NK-92 (cell line): ENCODE data around the gene SEPHS2.
"Not testable (repeated sequence)": the region's sequence is repeated elsewhere in the genome, so short reads cannot be mapped to it uniquely, and the experiment has no call there.

Source experiments
- DNase-seq: peaks from one replicate; lab custom pipeline; 2025; ENCODE audit not compliant: unreplicated experiment; lab: John Stamatoyannopoulos, UW

Gene SEPHS2, protein sequence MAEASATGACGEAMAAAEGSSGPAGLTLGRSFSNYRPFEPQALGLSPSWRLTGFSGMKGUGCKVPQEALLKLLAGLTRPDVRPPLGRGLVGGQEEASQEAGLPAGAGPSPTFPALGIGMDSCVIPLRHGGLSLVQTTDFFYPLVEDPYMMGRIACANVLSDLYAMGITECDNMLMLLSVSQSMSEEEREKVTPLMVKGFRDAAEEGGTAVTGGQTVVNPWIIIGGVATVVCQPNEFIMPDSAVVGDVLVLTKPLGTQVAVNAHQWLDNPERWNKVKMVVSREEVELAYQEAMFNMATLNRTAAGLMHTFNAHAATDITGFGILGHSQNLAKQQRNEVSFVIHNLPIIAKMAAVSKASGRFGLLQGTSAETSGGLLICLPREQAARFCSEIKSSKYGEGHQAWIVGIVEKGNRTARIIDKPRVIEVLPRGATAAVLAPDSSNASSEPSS

DNA sequence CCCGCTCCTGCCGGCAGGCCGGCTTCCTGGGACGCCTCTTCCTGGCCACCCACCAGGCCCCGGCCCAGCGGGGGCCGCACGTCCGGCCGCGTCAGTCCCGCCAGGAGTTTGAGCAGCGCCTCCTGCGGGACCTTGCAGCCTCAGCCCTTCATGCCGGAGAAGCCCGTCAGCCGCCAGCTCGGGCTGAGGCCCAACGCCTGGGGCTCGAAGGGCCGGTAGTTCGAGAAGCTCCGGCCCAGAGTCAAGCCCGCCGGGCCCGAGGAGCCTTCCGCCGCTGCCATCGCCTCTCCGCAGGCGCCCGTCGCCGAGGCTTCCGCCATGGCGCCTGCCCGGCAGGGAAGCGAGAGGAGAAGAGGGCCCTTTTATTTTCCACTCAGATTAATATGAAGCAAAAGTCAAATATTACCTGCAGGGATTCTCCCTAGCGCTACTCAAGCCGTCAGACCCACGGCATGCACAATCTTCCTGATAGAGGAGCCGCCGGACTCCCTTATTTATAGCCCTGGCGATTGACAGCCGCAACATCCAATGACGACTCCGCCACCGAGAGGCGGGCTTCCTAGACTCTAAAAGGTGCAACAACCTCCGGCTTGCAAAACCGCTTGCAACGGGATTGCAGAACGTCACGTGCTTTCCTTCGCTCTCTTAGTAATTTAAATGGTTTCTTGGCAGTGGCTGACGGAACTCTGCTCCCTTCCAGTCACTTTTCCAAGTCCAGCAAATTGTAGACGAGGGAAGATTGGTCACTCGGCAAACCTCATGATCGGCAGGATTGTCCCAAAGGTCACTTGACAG, at the start of gene SEPHS2:
SEPHS2 (minus strand) TSS at position 467 of the 795 bp plus-strand sequence; CDS start at position 320, 147 bp downstream.
- peak; percentile 59 for DNase-seq

DNA sequence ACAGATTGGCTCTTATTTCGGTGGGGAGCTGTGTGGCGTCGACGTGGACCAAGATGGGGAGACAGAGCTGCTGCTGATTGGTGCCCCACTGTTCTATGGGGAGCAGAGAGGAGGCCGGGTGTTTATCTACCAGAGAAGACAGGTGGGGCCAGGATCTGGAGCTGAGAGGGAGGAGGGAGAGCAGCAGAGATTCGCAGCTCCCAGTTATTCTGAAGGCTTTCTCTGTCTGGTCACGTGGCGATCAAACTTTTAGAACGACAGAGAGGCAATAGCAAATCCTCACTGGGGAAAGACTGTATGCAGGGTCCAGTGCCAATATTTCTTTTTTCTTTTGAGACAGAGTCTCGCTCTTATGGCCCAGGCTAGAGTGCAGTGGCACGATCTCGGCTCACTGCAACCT, 49.0 kb upstream of the SEPHS2 start:
- DNase-seq, result no peak

DNA sequence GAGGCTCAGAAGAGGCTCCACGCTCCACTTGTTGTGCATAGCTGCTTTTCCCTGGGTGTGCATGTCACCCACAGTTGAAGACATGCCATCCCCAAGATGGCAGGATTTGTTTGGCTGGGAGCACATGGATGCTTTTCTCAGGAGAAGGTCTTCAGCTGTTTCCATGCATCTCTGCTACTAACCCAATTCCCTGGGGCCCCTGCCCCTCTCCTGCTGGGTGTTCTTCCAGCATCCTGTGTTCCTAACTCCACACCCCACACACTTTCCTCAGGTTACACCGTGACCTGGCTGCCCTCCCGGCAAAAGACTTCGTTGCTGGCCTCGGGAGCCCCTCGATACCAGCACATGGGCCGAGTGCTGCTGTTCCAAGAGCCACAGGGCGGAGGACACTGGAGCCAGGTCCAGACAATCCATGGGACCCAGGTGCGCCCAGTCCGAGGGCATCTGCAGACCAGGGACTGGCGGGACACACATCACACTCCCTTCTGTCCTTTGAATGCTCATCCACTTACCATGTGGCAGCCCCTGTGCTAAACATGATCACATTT, 48.3 kb upstream of the SEPHS2 start:
- DNase-seq, result no peak

DNA sequence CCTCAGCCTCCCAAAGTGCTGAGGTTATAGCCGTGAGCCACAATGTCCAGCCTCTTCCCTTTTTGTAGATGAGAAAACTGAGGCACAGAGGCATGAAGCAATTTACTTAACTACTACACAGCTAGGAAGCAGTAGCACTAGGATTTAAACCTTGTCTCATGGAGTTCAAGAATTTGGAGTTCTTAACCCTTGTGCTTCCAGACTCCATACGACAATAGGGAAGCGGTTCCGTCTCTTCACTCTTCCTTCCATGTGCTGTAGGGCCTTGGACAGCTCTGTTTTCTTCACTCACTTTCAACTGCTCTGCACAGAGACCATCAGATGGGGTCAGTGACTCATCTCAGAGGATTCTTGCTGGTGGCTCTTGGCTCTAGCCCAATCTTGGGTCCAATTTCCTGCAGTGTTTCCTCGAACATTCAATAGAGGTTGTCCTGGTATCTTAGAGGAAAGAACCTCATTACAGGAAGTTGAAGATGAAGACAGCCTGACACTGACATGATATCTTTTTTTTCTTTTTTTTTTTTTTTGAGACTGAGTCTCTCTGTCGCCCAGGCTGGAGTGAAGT, 46.2 kb upstream of the SEPHS2 start:
- DNase-seq, result no peak

DNA sequence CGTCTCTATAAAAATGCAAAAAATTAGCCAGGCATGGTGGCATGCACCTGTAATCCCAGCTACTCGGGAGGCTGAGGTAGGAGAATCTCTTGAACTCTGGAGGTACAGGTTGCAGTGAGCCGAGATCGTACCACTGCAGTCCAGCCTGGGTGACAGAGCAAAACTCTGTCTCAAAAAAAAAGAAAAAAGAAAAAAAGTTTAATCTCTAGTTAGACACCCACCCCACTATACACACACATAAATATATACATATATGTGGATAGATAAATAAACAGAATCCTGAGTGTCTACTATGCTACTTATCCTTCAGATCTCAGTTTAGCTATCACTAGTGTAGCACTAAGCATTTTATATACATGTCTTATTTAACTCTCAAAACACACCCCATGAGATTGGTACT, 45.6 kb upstream of the SEPHS2 start:
- no peak for DNase-seq

DNA sequence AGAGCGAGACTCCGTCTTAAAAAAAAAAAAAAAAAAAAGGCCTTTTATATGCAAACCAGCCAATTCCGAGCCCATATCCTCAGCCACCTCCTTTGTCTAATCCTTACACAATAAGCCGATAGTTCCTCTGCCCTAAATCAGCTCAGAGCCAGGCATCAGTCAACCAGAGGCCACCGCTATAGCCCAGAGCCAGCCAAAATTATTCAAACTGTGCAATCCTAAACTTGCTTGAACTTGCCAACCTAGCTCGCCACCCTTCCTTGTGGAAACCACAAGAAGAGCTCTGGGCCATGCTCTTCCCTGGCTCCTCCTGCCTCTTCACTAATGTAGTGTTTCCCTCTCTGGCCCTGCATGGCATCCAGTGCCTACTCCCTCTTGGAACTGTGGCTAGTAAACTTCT, 44.5 kb upstream of the SEPHS2 start:
- no peak for DNase-seq

DNA sequence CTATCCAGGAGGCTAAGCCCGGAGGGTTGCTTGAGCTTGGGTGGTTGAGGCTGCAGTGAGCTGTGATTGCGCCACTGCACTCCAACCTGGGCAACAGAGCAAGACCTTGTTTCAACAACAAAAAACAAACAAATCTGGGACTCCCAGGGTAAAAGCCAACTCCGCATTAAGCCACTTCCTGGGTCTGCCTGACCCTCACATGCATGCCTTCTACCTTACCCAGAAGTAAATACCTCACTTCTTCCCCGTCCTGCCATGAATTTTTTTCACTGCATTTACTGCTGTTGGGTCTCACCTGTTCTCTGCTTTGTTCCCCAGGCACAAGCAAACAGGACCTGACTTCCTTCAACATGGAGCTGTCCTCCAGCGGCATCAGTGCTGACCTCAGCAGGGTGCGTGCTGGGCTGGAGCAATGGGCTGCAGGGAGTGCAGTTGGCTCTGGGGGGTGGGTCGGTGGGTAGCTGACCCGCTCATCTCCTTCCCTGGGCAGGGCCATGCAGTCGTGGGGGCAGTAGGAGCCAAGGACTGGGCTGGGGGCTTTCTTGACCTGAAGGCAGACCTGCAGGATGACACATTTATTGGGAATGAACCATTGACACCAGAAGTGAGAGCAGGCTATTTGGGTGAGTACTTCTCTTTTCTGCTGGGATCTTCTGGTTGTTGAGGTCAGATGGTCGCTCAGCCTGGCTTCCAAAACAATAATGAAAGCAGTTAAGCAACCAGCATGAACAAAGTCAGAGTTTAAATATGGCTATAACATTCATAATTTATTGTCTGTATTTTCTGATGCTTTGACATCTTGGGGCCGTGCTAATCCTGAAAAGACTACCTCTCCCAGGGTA, 43.3 kb upstream of the SEPHS2 start:
- no peak for DNase-seq

DNA sequence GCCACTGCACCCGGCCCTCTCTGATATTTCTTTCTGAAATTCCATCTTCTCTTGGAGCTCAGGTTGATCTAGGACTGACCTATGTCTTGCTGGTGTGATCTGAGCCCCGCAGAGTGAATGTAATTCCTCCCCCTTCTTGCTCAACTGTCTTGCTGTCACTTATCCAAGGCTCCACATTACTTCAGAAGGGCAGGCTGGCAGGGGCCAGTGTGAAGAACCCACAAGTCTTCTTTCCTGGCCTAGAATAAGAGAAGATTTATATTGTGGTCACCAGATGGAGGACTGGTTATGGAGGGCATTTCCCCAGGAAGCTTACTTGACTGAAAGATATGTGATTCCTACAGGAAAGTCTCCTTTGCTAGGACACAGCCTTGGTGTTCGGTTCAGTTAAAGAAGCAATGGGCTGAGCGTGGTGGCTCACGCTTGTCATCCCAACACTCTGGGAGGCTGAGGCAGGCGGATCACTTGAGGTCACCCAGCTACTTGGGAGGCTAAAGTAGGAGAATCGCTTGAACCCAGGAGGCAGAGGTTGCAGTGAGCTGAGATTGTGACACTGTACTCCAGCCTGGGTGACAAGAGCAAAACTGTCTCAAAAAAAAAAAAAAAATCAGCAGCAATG, 40.3 kb upstream of the SEPHS2 start:
- DNase-seq, result no peak

DNA sequence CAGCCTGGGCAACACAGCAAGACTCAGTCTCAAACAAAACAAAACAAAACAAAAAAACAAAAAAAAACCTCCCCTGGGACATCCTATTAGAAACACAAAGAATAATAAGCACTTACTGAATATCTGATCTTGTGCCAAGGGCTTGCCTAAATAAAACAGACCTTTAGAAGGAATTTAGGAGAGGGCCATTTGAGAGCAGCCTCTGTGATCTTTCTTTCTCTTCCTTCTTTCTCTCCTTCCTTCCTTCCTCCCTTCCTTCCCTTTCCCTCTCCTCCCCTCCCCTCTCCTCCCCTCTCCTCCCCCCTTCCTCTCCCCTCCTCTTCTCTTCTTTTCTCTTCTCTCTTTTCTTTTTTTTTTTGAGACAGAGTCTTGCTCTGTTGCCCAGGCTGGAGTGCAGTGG, 39.2 kb upstream of the SEPHS2 start:
- no peak for DNase-seq

DNA sequence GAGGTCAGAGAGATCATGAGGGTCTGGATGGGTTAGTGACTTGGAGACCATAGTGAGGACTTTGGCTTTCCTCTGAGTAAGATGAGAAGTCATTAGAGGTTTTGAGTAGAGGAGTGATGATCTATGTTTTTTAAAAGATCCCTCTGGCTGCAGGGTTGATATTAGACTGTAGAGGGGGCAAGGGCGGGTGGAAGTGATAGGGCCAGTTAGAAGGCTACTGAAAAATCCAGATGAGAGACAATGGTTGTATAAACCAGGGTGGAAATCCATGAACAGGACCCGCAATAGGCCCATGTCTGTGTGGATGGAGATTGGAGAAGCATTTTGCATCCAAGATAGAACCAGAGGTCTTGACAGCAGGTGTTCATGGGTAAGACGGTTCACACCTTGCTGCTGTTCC, 36.7 kb upstream of the SEPHS2 start:
- DNase-seq, result no peak

DNA sequence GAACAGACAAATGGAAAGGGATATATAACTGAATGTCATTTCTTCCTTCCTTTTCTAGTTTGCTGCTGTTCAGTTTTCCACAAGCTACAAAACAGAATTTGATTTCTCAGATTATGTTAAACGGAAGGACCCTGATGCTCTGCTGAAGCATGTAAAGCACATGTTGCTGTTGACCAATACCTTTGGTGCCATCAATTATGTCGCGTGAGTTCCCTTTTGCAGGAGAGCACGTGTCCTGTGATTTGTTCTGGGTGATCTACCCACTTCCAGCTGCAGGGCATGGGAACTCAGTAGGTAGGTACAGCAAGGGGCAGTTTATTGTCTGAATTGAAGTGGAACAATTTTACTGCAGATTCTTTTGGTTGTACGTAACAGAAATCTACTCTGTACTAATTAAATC, 35.7 kb upstream of the SEPHS2 start:
- no peak for DNase-seq

DNA sequence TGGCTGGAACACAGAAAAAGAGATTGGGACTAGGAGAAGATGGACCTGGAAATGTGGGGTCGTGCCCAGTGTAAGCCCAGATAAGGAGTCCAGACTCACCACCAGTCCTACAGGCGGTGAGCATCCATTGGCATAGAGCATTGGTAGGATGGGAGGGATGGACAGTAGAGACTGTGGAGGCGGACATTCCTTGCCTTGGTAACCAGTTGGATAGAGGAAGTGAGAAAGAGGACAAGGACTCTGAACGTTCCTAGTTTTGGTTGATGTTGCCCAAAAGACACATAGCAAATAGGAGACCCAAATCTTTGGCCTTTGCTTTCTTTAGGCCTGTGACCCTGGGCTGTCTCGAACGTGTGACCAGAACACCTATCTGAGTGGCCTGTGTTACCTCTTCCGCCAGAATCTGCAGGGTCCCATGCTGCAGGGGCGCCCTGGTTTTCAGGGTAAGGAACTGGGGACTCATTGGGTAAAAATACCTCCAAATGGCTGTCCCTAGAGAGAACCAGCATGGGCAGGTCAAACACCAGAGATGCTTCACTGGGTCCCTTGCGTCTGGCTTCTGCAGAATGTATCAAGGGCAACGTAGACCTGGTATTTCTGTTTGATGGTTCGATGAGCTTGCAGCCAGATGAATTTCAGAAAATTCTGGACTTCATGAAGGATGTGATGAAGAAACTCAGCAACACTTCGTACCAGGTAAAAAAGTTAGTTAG, 33.2 kb upstream of the SEPHS2 start:
- DNase-seq, result no peak

DNA sequence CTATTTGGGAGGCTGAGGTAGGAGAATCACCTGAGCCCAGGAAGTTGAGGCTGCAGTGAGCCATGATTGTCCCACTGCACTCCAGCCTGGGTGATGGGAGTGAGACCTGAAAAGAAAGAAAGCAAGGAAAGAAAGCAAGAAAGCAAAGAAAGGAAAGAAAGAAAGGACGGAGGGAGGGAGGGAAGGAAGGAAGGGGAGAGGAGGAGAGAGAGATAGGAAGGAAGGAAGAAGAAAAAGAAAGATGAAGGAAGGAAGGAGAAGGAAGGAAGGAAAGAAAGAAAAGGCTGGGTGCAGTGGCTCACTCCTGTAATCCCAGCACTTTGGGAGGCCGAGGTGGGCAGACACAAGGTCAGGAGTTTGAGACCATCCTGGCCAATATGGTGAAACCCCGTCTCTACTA, 32.1 kb upstream of the SEPHS2 start:
- DNase-seq, result not testable (repeated sequence)

DNA sequence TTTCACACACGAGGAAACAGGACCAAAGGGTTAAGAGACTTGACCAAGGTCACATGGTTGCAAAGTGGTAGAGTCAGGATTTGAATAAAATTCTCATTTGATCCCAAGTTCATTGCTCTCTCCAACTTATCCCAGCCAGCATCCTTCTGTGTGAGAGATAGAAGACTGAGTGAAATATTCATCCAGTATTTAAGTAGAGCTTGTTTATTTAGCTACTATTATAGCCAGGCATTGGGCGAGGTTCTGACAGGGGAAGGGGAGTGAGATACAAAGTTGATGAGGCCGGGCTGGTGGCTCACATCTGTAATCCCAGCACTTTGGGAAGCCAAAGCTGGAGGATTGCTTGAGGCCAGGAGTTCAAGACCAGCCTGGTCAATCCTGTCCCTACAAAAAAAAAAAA, 31.3 kb upstream of the SEPHS2 start:
- DNase-seq, result no peak

DNA sequence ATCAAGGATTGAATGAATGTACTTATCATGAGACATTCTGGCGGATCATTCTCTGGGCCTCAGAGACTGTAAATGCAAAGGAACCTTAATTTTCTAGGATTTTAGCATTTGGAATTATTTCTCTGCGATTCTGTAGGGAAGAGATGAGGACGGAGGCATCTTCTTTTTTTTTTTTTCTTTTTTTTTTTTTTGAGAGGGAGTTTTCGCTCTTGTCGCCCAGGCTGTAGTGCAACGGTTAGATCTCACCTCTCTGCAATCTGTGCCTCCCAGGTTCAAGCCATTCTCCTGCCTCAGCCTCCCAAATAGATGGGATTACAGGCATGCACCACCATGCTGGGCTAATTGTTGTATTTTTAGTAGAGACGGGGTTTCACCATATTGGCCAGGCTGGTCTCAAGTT, 29.0 kb upstream of the SEPHS2 start:
- DNase-seq, result no peak

DNA sequence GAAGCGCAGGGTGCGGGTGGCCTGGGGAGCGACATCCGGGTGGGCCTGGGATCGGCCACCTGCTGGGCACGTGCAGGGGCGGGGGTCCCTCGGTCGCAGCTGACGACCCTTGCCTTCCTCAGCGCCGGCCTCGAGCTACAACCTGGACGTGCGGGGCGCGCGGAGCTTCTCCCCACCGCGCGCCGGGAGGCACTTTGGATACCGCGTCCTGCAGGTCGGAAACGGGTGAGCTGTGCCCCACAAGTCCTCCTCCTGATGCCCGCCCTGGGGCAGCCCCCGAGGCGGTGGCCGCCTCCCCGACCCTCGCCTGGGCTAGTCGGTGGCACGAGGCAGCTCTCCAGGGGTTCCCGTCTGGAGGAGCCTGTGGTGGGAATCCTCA, 28.4 kb upstream of the SEPHS2 start:
- no peak for DNase-seq

DNA sequence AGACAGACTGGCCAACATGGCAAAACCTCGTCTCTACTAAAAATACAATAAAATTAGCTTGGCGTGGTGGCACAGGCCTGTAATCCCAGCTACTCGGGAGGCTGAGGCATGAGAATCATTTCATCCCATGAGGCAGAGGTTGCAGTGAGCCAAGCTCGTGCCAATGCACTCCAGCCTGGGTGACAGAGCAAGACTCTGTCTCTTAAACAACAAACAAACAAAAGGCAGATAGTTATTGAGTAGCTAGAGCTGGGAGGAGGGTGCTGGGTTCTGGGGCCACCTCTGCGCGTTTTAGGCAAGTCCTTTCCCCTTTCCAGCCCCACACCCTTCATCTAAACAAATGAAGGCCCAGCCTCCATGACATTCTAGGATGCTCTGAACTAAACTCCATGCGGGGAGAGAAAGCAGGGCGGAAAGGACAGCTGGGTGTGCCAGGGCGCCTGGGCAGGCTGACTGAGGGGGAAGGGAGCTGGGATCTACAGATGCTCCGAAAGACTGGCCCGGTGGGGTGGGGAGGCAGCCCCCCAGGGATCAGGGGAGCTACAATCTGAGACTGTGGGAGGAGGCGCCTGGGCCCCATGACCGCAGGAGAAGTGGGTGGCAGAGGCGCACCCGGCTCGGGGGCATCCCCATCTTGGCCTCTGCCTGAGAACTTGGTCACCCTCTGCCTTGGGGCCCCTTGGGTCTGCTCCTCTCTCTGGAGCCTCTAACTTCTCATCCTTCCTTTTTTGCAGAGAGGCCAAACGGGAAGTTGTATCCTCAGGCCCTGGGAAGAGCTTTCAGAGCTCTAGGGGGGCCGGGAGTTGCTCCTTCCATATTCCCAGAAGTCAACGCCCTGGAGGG, 27.8 kb upstream of the SEPHS2 start:
- DNase-seq, result no peak

DNA sequence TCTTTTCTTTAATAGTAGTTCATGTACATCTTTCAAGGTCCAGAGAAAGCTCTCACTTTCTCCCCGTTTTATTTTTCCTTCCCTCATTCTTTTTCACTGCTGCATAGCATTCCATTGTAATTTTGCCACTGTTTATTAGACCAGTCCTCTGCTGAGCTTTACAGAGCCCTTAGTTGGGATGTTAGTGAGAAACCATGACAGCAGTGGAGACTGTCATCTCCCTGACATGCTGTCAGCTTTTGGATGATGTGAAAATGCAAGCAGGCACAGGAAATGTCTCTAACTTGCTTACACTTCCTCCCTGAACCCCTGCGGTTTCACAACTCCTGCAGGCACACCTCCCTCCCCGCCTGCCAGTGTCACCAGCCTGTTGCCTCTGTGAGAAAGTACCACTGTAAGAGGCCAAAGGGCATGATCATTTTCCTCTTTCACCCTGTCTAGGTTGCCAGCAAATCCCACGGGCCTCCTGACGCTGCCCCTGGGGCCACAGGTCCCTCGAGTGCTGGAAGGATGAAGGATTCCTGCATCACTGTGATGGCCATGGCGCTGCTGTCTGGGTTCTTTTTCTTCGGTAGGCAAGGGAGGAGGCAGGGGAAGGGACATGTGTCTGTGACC, 26.8 kb upstream of the SEPHS2 start, which contains the start of gene ITGAL:
ITGAL (plus strand) TSS at position 415 of the 615 bp plus-strand sequence; CDS start at position 511, 96 bp downstream.
- peak; percentile 36 for DNase-seq
